Stimulated activated CD4-positive, alpha-beta T cell treated with anti-CD3 and anti-CD28 coated beads, Interleukin-1b, Interleukin-23, amount 100 ng/mL, for 1 hour (primary cell): ENCODE results near the gene BCL6.
A peak's percentile ranks its signal among the peaks of the same experiment; 100 is the strongest.

Experiments used
- DNase-seq, 2 donors: peaks; one replicate each; pipeline ENCODE4 v3.0.0-alpha.2; 2020; ENCODE audit warnings: low read depth in 2 of 2

The BCL6 gene

GRCh38 chr3:187762792-187763191 lies 17.5 kb upstream of the BCL6 start:
- DNase-seq: no peak

GRCh38 chr3:187759601-187760000 lies 14.3 kb upstream of the BCL6 start:
- no peak for DNase-seq

- DNase-seq: no peak
These were observed 13.2 kb upstream of the BCL6 start for GRCh38 chr3:187758318-187758955.

- DNase-seq: no peak
These were observed 8.2 kb upstream of the BCL6 start for GRCh38 chr3:187753516-187753915.

- DNase-seq: no peak
These were observed 5.3 kb upstream of the BCL6 start for GRCh38 chr3:187750513-187751123.

- DNase-seq: no peak
These were observed 4.8 kb upstream of the BCL6 start for GRCh38 chr3:187750006-187750512.

- DNase-seq: peak; percentile 75 to 92
These were observed 2.8 kb upstream of the BCL6 start for GRCh38 chr3:187748050-187748481.

GRCh38 chr3:187747506-187747905 lies 2.2 kb upstream of the BCL6 start:
- DNase-seq: no peak

- DNase-seq: no peak
These were observed 1.4 kb upstream of the BCL6 start for GRCh38 chr3:187746442-187747281.

GRCh38 chr3:187746059-187746441 lies 782 bp upstream of the BCL6 start:
- no peak for DNase-seq

- DNase-seq: peak in 1 of 2 donors; percentile 23
These were observed 808 bp downstream of the BCL6 start for GRCh38 chr3:187744169-187745151.

GRCh38 chr3:187743195-187744141 lies 1.8 kb downstream of the BCL6 start:
- peak in 1 of 2 donors; percentile 25 for DNase-seq

GRCh38 chr3:187742351-187743171 lies 2.7 kb downstream of the BCL6 start:
- DNase-seq: no peak

GRCh38 chr3:187741403-187742350 lies 3.6 kb downstream of the BCL6 start:
- peak; percentile 36 to 70 for DNase-seq

- peak; percentile 27 to 48 for DNase-seq
These were observed 4.6 kb downstream of the BCL6 start for GRCh38 chr3:187740421-187741399.

GRCh38 chr3:187739561-187740332 lies 5.5 kb downstream of the BCL6 start:
- peak; percentile 55 to 60 for DNase-seq
